Kidney epithelial cell (primary cell): ENCODE results near the gene SPA17. TPM values are rescaled to one million over a fixed set of nuclear protein-coding genes. Genes with fewer than 3 reads are reported as not detected.

Experiments
- DNase-seq: peaks from one replicate; pipeline ENCODE4 v3.0.0-alpha.2; 2010; ENCODE audit warnings: low read depth
- H3K27me3 ChIP-seq: 2 replicates; pipeline ENCODE4 v1.6.0; 2011; ENCODE audit warnings: low read length; ENCODE audit not compliant: control insufficient read depth, insufficient read depth
- H3K36me3 ChIP-seq: 2 replicates; pipeline ENCODE4 v1.5.1; 2011; ENCODE audit warnings: low read length; ENCODE audit not compliant: control insufficient read depth, insufficient read depth
- H3K4me3 ChIP-seq: 2 replicates; pipeline ENCODE4 v1.5.1; 2011; ENCODE audit warnings: low read depth, mild to moderate bottlenecking, control low read depth, low read length
- CTCF ChIP-seq: IDR thresholded peaks from 2 replicates; pipeline ENCODE4 v1.5.1; 2011; ENCODE audit warnings: mild to moderate bottlenecking, moderate library complexity, low read length, control low read depth, inconsistent platforms; ENCODE audit not compliant: insufficient read depth, poor library complexity, severe bottlenecking
- total RNA-seq: library from RNA; depleted of rRNA; stranded (reverse); fragments of >200 nt; gene quantifications from 2 replicates; pipeline ENCODE4 v1.2.3, GENCODE V29; 2015

The SPA17 gene
- total RNA-seq, 1 donor from 2014 or later: 15.8 TPM

GRCh38 chr11:124667601-124668000 is 6.1 kb upstream of the SPA17 start:
- no peaks in the 10 kb centered on the region for H3K27me3 ChIP-seq
- no peaks in the 10 kb centered on the region for H3K36me3 ChIP-seq
- H3K4me3 ChIP-seq: no peak overlapping the region
- TF ChIP-seq CTCF: no peak
- no peak for DNase-seq

DNA sequence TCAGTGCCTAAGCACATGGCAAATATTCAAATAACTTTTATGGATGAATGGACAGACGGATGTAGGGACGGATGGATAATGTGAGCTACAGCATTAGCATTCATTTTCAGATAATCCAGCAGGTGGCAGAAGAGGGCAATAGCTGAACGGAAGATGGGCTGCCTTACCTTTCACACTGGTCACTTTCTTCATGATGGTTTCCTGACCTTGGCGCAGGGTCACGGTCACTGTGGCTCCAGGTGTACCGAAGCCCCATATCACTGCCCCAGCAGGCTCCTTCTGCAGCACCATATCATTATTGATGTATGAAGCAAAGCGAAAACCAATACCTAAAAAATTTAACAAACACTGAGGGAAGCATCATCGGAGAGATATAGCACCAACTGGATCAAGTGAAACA is 4.5 kb upstream of the SPA17 start:
- no peaks in the 10 kb centered on the region for H3K27me3 ChIP-seq
- no peaks in the 10 kb centered on the region for H3K36me3 ChIP-seq
- peak; percentile 70 for TF ChIP-seq CTCF
- no peak overlapping the region for H3K4me3 ChIP-seq
- no peak for DNase-seq

DNA sequence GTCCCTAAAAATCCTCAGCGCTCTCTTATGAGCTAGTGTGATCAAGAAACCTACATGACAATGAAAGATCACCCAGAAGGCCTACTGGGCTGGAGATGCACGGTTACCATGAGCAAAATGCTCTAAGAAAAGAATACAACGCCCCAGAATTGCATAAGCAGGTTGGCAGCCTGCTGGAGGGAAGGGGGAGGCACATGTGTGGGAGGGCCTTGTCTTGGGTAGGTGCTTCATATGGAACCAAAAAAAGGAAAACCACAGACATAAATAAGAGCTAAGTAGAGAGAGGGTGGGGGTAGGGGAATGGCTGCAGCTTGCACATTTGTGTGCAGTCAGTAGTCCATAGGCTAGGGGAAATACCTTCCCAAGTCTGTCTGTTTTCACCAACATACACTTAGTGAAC is 3.0 kb upstream of the SPA17 start:
- H3K4me3 ChIP-seq: no peak overlapping the region
- H3K27me3 ChIP-seq: no peaks in the 10 kb centered on the region
- no peak for TF ChIP-seq CTCF
- no peak for DNase-seq
- no peaks in the 10 kb centered on the region for H3K36me3 ChIP-seq

- no peaks in the 10 kb centered on the region for H3K27me3 ChIP-seq
- no peak for DNase-seq
- H3K36me3 ChIP-seq: no peaks in the 10 kb centered on the region
- no peak for TF ChIP-seq CTCF
- H3K4me3 ChIP-seq: peak overlapping the region; percentile 87
Measured at GRCh38 chr11:124672536-124673215, 1.0 kb upstream of the SPA17 start.

DNA sequence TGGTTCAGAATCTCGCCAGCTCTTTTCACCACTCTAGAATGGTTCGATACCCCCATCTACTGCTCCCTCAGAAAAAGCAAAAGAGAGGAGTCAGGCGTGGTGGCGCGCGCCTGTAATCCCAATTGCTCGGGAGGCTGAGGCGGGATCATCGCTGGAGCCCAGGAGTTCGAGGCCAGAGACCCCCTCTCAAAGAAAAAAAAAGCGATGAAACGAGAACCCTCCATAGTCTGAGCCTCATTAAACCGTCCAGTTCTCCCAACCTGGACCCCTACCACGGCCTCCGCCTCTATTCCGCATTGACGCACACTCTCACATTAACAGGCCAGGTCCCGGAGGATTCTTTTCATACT is 439 bp downstream of the SPA17 start:
- no peak for DNase-seq
- Histone ChIP-seq H3K27me3 (no peaks in the 10 kb centered on the region), H3K4me3 (peak overlapping the region; percentile 87), H3K36me3 (no peaks in the 10 kb centered on the region)
- no peak for TF ChIP-seq CTCF

DNA sequence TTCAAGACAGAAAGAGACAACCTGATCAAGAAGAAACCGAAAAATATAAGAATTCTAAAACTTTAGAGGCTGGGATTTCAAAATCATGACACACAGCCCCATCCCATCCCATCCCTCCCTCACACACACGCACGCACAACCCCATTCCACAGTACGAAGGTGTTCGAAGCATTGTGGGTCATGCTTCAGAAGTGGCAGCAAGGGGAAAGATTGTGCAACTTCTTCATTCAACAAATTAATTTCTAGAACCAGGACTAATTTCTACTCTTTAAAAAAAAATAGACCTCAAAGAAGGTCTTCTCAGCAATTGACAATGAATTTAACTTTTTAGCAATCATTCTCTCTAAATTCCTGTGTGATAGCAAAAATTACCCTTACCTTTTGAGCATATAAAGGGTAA is 867 bp downstream of the SPA17 start:
- H3K27me3 ChIP-seq: no peaks in the 10 kb centered on the region
- H3K36me3 ChIP-seq: no peaks in the 10 kb centered on the region
- H3K4me3 ChIP-seq: peak overlapping the region; percentile 87
- DNase-seq: no peak
- no peak for TF ChIP-seq CTCF
